ENCODE data around the gene FADS2. TPM values are rescaled to one million over a fixed set of nuclear protein-coding genes. Genes with fewer than 3 reads are reported as not detected.
A peak's percentile ranks its signal among the peaks of the same experiment; 100 is the strongest.

FADS2 gene
- total RNA-seq, 4 donors from 2014 or later, result 2.2 to 13.7 (median 6.8) TPM

DNA sequence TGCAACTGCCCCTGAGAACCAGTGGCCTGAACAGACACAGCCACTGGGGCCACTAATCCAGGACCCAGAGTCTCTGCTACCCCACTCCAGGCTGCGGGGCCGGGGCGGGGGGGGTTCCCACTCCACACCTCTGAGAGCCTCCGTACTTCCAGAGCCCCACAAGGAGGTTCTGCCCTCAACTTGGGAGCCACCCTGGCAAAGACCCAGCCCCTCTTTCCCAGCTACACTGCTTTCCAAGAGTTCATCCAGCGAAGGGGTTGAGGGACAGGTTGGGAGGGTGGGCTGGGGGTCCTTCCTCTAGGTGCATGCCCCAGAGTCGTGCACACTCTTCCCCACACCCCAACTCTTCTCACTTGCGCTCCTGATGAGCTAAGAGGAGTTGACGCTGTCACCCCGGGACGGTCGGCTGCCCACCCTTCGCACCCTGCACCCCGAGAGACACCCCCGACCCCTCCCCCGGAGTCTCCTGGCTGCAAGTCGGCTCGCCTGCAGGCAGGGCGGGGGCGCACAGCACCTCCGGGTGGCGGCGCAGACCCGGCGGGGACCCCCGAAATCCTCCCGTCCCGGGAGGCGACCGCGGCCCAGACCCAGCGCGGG lies 88.7 kb downstream of the FADS2 start:
- Histone ChIP-seq H3K27ac (peak overlapping the region; percentile 41 to 88 (median 70)), H3K4me3 (peak overlapping the region; percentile 37 to 83 (median 57)), H3K27me3 (peaks cover 0 to 62% (median 0%) of the 10 kb centered on the region in 4 donors), H3K9me3 (no peaks in the 10 kb centered on the region), H3K36me3 (no peaks in the 10 kb centered on the region), H3K4me1 (peaks cover 17 to 83% (median 28%) of the 10 kb centered on the region in 3 donors)
- no peak for TF ChIP-seq POLR2A (IDR thresholded peaks at IDR 0.05)
- TF ChIP-seq, protein P1, sequence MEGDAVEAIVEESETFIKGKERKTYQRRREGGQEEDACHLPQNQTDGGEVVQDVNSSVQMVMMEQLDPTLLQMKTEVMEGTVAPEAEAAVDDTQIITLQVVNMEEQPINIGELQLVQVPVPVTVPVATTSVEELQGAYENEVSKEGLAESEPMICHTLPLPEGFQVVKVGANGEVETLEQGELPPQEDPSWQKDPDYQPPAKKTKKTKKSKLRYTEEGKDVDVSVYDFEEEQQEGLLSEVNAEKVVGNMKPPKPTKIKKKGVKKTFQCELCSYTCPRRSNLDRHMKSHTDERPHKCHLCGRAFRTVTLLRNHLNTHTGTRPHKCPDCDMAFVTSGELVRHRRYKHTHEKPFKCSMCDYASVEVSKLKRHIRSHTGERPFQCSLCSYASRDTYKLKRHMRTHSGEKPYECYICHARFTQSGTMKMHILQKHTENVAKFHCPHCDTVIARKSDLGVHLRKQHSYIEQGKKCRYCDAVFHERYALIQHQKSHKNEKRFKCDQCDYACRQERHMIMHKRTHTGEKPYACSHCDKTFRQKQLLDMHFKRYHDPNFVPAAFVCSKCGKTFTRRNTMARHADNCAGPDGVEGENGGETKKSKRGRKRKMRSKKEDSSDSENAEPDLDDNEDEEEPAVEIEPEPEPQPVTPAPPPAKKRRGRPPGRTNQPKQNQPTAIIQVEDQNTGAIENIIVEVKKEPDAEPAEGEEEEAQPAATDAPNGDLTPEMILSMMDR (IDR thresholded peaks at IDR 0.05), result no peak
- intact Hi-C loops (cut with DNase I), result no loop called here
- no peak for DNase-seq
- 21% methylated on average over 4 of the region's 32 CpGs; no CpG with 5 or more reads in 1 of the 2 donors for WGBS, 2 donors

Small RNA genes lying within 50 kb of the gene (small RNA-seq; reads per million reads assigned to genes)
- 0 reads per million in 4 donors for gene MIR6746

Other genes with a start within 250 kb of the FADS2 start
- 1 to 10 TPM; 1.6 to 2.9 (median 1.9) TPM for gene SYT7, start 247.2 kb upstream of the FADS2 start, total RNA-seq
- 1 to 10 TPM; 1.7 to 6.9 (median 2.9) TPM for gene DAGLA, start 147.9 kb upstream of the FADS2 start, total RNA-seq
- under 1 TPM in 3 of 4 donors, not detected in 1; 0.09 to 0.95 (median 0.22) TPM for gene MYRF, start 75.7 kb upstream of the FADS2 start, total RNA-seq
- 10 to 100 TPM; 32.3 to 54.2 (median 37.9) TPM for gene TMEM258, start 35.7 kb upstream of the FADS2 start, total RNA-seq
- 10 to 100 TPM; 11.4 to 38.1 (median 23.5) TPM for gene FEN1, start 35.4 kb upstream of the FADS2 start, total RNA-seq
- gene FADS1, start 11.3 kb upstream of the FADS2 start, total RNA-seq, result 1 to 10 TPM; 2.1 to 8.3 (median 7.1) TPM
- gene FADS3, start 63.2 kb downstream of the FADS2 start, total RNA-seq, result 10 to 100 TPM in 1 of 4 donors, 1 to 10 TPM in 3; 6.1 to 16.0 (median 7.1) TPM
- 10 to 100 TPM in 1 of 4 donors, 1 to 10 TPM in 2, under 1 TPM in 1; 0.15 to 10.3 (median 5.0) TPM for gene RAB3IL1, start 89.3 kb downstream of the FADS2 start, total RNA-seq
- 1 to 10 TPM in 1 of 4 donors, under 1 TPM in 3; 0.08 to 2.7 (median 0.39) TPM for gene BEST1, start 122.1 kb downstream of the FADS2 start, total RNA-seq
- 1,000 to 10,000 TPM in 1 of 4 donors, 100 to 1,000 TPM in 3; 716 to 1,904 (median 760) TPM for gene FTH1, start 139.3 kb downstream of the FADS2 start, total RNA-seq